ENCODE measurements around the gene PSKH1.

PSKH1 gene

DNA sequence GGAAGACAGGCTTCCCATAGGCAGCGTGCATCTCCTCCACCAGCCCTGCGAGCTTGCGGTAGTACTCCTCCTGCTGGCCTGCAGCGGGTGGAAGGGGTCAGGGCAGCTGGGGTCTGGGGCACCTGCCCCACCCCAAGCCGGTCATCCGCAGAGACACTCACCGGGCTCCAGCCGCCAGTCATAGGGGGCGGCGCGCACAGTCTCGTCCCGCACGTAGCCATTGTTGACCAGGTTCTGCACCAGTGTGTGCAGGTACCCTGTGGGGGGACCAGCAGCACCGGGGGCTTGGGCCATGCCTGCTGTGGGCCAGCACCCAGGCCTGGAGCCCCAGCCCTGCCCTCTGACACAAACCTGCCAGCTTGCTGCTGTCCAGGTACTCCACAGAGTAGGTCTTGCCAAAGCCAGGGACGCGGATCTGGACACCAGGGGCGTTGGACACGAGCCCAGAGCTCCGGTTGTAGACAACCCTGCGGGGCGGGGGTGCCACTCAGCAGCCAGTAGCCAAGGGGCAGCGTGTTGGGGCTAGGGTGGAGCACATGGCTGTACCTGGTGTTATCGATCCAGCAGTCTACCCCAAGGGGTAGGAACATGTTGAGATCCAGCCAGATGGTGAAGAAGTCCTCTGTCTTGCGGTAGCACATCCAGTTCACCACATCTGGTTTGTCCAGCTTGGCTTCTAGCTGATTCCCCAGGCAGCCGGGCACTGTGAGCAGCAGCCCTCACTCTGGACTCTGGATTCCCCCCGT, 49.6 kb downstream of the PSKH1 start:
- FAIRE-seq = no peak

DNA sequence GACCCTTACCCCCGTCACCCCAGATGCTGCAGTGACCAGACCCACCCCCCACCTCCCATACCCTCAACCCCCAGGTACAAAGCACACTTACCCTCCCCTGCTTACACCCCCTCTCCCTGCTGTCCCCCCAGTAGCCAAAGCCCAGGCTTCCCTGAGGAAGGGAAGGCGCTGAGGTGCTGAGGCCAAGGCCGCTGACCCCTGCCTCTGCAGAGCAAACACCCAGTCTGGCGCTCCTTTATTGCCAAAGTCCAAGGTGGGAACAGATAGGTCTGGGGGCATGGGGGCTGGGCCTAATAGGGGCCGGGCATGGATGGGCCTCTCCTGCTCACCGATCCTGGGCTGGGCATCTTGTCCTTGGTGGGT, 50.2 kb downstream of the PSKH1 start:
- no peak for FAIRE-seq

DNA sequence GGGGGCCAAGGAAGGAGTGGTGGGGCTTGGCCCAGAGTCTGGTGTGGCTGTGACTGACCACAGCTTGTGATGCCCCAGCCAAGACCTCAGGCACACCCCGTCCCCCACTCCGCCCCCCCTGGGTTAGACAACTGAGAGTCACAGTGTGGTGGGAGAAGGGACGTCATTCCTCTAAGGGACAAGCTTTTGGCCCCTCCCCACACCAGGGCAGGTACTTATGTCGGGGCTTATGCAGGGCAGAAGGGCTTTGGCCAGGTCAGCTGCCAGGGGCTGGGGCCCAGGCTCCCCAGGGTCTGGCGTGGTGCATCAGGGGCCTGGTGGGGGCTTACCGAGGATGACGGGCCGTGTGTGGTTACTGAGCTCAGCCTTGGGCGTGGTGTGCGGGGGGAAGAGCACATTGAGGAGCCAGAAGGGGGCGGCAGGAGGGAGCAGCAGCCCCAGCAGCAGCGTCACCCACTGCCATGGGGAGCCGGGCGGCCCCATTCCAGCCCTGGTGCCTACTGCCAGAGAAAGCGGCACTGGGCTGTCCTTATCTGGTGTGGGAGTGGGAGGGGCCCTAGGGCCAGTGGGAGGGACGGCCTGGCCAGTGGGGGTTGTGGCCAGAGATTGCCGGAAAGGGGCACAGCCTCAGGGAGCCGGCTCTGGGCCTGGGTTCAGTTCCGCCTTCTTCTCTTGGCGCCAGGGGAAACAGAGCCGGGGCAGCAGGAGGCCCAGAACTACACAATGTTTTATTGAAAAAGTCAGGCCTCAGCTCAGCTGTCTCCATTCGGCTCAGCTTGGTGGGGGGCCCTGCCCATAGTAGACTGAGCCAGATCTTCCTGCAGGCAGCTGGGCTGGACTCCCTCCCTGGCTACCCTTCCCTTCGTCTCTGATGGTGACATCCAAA, 50.8 kb downstream of the PSKH1 start, which contains the start of gene LCAT:
Gene LCAT (minus strand): TSS at position 502 of the 886 bp plus-strand sequence. CDS start 19 bp downstream, at position 483.
- FAIRE-seq = no peak

DNA sequence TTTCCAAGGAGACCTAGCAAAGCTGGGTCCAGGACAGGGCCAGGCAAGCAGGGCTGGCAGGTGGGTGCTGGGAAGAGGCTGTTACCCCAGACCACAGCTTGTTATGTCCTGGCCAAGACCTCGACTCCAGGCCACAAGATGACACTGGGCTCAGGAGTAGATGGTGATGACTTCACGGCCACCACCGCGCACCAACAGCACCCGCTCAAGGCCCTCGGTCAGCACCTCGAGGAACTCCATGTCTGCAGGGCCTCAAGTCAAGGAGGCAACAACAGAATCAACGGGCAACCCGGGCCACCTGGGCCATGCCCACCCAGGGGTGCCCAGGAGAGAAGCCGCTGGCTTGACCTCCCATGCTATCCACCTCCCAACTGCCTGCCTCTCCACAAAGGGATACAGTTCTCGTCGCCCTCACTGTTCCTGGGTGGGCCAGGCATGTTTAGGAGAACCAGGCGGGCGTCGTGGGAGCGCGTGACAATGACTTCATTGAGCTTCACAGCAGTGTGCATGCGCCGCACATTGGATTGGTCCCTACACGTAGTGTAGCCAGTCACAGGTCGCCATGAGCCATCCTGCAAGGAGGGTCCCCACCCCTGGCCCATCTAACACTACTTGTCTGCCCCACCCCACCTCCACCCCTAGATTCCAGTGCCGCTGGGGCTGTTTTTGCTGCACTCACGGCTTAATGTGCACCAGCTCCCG, 51.8 kb downstream of the PSKH1 start:
- no peak for FAIRE-seq

DNA sequence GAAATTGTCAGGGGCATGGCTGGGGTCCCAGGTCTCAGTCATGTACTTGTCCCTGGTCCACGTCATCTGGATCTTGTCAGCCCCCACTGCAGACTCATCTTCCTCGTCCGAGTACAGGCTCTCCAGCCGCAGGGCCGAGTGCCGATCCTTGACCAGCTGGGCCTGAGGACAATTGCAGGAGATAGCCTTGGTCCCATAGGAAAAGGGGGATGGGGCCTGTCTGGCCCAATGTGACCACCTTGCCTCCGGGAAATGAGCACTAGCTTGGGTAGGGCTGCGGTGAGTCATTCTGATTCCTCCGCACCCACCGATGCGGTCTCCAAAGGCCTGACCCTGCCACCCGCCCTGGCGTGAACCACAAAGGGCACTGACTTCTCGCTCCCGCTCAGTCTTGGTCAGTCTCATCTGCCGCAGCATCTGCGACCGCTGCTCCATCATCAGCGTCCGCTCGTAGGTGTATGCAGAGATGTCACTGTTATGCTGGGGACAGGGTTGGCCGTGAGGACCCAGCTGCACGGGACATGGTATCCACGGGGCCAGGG, 52.4 kb downstream of the PSKH1 start:
- FAIRE-seq = no peak

DNA sequence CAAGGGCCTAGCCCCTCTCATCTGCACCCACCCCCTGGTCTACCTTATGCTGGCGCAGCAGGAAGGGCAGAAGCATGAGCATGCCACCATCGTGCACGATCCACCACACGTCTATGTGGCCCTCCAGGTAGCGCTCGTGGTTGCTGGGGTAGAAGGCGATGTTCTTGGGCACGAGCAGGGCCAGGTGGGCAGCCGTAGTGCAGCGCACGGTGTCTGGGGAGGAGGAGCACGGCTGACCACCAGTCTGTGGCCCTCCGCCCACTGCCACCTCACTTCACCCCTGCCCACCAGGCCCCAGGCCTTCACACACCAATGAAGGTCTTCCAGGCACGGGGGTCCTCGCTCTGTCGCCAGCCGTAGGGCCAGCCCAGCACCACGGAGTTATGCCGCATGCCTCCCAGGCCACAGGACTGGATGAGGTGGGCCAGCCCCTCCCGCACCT, 53.1 kb downstream of the PSKH1 start:
- no peak for FAIRE-seq

DNA sequence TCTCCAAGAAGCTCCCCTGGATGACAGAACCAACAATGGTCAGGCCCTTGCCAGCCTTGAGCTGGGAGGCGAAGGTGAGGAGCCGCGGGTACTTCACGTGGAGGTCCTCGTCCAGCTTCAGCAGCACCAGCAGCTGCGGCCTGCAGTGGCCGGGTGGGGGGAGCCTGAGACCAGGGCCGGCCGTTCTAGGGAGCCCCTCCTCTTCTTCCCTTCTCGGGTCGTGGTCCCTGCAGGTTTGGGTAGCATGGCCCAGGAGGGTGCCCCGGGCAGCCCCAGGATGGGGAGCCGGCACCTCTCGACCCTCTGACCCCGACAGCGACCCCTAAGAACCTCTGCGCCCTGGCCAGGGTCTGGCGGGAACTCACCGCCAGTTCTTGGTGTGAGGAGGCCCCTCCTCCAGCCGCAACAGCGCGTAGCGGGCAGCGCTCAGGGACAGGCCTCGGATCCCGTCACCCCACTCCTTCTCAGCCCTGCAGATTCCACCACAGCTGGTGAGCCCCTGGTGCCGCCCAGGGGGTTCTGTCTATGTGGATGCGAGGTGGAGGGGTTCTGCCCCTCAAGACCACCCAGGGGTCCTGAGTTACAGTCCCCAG, 54.0 kb downstream of the PSKH1 start:
- no peak for FAIRE-seq

DNA sequence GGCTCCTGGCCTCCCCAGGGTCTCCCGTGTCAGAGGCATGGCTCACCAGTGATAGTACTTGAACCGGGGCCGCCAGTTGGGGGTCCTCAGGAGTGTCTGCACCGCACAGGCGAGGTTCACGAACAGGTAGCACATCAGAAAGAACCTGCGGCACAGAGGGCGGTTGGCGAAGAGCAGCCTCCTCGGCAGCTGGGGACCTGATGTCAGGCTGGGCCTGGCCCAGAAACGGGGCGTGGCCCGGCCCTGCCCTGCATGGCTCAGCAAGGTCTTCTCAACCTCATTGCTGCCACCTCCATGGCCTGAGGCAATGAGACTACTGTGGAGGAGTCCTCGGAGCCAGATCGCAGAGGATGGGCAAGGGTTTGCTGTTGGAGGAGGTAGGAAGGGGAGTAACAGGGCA, 55.0 kb downstream of the PSKH1 start:
- FAIRE-seq = no peak

DNA sequence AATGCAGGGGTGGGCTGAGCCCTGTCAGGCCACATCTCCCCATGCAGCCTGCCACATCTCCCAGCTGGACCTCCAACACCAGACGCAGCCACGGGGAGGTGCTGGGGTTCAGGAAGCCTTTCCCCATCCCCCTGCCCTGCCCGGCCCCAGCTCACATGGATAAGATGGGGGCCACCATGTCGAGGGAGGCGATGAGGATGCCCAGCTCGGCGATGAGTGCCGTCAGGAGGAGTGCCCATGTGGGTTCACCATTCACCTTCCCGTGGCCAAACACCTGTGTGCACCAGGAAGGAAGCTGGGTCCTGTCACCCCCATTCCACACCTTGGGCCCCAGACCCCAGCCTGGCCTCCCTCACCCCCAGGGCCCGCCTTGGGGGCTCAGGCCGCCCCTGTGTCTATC, 56.6 kb downstream of the PSKH1 start:
- no peak for FAIRE-seq

DNA sequence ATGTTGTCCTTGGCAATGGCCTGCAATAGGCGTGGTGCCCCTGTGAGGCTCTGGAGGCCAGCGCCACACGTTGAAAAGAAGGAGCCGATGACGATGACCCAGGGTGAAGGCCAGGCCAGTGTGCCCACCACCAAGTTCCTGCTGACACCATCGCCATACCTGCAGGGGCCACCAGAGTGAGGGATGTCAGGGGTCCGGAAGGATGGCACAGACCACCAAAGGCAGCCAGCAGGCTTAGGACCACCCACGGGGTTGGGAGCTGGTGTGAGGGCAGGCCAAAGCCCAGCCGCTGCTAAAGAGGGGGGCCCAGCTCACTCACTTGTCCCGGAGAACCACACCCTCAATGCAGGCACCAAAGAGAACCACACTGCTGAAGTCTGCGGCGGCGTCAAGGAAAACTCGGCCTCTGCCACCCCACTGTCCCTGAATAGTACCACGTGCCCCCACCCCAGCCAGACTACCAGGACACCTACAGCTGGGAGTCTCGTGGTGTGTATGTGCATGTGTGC, 57.3 kb downstream of the PSKH1 start:
- no peak for FAIRE-seq

DNA sequence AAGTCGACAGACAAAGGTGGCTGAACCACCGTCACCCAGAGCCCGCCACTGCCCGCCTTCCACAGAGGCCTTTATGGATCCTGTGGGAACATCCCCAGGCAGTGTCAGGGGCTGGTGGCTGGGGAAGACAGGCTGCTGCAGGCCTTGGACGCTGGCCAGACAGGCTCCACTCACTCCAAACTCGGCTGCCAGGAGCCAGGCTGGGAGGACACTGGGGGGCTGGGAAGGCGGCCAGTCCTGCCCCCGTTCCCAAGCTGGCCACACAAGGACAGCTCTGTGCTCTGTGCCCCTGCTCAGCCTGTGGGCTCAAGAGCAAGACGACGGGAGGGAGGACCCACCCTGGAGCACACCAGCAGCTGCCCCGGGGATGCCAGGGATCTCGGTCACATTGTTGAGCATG, 58.4 kb downstream of the PSKH1 start:
- FAIRE-seq = no peak

DNA sequence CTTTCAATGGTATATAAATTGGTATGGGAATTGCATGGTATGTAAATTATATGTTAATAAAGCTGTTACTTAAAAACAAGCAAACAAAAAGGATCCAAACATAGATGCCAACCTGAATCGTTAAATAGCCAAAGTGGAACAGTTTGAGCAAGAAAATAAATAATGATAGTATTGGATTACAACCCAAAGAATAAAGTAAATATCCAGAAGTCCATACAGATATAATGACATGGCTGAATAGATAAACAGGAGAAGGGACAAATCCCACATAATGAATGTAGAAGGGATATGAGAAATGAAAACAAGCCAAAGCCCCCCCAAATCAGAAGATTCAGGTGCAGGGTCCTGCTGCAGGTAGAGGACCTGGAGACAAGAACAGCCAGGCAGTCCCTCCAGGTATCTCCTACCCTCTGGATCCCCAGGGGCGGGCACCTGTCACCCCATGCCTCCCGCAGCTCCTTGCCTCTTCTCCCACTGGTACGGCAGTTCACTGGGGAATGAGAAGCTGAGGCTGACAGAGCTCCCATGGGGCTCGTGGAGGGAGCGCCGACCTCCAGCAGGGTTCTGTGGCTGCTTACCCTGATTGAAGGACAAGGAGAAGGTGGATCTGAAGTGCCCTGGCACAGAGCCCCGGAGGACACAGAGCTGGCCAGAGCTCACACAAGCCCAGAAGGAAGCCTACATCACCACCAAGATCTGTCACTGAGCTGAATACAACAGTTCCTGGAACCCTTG, 60.8 kb downstream of the PSKH1 start:
- FAIRE-seq = no peak

DNA sequence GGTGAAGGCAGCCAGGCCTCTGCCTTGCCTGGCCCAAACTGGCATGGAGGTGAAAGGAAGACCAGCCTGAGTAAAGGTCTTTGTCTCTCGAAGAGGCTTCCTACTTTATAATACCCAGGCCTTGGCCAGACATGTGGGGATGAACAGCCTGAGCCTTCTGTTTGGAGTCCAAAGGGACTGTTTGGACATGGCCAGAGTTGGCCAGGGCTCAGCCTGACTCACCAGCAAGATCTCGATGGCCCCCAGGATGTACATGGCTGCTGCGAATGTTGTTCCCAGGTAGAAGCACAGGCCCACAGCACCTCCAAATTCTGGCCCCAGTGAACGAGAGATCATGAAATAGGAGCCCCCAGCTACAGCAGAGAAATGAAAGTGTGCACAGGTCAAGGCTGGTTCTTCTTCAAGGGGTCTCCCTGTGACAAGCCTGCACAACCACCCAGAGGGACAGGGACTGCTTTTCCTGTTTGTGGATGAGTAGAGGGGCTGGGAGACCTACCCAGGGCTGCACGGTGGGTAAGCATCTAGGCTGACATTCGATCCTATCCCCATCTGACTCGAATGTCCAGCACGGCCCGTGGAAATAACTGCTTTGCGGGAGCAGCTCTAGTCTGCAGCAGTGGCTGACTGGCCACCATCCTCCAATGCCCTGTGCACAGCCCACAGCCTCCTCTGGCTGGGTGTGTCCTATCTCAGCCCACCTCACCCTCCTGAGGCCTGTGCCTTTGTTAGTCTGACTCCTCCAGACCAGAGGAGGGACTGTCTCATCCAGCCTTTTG, 61.6 kb downstream of the PSKH1 start:
- no peak for FAIRE-seq

DNA sequence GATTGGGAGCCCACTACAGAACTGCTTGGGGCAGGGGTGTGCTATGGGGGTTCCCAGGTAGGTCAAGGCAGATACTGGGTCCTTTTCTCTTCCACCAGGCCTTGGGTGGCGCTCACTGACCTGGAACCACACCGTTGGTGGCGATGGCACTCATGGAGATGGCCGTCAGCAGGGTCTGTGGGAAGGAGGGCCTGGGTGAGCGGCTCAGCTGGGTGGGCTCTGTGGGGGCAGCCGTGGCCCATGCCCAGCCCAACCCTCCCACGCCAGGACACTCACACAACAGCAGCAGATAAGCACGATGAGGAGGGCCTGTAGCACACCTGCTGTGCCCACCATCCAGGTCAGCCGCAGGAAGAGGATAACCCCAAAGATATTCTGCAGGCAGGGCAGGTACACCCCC, 64.6 kb downstream of the PSKH1 start:
- no peak for FAIRE-seq

DNA sequence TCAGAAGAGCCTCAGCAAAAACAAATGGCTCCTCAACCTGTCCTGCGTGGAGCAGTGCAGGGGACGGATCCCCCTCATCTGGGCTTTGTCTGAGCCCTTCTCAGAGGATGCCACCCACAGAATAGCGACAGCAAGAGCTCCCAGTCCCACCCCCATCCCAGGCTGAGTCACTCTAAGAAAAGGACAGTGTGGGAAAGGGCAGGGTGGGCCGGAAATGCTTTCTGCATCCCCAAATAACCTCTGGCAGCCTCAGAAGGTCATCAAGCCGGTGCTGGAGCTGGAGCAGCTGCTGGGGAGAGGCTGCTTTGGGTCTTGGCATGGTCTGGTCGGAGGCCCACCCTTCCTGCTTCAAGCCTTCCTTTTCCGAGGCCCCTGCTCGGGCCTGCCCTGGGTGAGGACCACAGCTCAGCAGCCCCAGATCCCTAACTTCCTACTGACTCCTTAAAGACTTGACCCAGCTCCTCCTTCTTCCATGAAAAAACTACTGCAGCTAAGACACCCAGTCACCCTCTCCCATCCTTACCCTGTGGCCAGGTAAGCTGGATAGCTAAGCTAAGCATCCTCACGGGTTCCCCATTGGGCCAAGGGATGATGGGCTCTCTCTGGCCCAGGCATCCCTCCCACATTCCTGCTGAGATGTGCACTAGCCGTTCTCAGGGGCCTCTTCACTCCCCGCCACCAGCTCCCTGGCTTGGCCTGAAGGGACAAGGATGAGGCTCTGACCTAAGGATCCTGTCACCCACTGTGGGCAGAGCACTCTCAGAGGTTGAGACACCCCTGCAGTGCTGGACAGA, 66.7 kb downstream of the PSKH1 start:
- no peak for FAIRE-seq

DNA sequence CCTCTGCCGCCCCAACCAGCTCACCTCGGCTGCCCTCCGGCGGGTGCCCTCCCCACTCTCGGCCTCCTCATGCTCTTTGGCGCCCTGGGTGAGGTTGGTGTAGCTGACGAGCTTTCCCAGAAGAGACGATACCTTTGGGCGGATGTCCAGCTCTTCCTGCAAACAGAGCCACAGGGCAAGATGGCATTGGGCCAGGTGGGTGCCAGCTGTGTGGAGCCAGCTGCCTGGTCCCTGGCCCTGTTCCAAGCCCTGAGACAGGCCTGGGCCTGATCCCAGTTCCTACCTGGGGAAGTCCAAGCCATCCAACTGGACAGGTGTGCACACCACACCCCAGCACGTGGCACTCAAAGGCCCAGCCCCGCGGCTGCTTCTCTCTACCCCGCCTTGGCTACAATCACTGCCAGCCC, 68.5 kb downstream of the PSKH1 start:
- no peak for FAIRE-seq

DNA sequence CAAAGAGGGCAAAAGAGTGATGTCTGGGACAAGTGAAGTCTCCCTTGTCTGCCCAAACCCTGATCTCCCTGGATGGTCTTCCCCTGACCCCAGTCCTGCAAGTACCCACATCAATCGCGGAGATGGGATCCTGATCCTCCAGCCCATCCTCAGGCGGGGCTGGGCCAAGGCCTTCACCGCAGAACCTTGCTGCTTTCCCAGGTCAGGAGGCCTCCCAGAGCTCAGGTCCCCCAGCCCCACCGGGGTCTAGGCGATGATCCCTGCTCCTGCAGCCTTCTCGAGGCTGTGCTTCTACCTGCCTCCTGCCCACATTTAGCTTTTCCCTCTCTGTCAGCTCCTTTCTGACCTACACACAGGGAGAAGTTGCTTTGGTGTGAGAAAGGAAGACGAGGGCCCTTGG, 69.1 kb downstream of the PSKH1 start:
- FAIRE-seq = no peak

DNA sequence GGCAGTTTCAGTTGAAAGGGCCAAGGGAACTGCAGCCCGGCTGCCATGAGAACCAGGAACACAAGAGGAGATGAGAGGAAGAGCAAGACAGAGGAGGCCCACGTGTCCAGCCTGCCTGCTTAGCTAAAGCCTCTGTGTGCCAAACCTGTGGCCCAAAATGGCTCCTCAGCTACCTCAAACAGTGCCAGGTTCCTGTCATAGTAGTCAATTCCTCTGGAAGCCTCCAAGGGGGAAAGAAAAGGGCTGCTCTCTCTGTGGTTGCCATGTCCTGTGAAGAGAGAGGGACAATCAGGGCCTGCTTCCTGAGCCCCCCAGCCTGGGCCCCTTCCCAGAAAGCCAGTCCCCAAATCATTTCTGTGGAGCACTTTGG, 70.2 kb downstream of the PSKH1 start:
- FAIRE-seq = no peak

DNA sequence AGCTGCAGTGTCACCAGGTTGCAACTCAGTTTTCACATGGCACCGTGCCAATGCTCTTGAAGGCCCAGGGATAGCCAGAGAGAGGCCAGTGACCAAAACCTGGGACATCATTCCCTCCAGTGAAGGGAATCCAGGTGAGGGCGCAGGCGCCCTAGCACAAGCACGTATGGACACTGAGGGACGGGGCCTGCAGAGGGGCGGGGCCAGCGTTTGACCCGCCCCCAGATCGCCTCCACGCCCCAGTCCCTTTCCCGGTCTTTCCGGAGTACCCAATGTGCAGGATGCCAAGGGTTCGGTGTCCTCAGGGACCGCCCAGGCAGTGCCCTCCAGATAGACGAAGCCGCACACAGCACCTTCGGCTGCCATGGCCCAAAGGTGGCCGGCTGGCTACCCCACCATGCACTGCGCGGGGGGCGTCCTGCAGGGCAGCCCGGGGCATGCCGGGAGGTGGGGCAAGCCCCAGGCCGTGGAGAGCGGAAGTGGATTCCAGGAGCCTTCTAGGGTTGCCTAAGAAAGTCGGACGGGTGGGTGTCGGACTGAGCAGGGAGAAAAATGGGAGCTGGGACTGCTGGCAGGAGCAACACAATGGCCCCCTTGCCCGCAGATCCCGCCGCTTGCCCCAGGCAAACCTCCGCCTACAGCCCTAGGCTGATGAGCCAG, 70.7 kb downstream of the PSKH1 start:
- FAIRE-seq = no peak
